Tibial nerve (tissue), 4 donors: ENCODE measurements around the gene SLC25A13. TPM values are rescaled to one million over a fixed set of nuclear protein-coding genes. Genes with fewer than 3 reads are reported as not detected.

Experiments
- DNase-seq, 2 donors: peaks; one replicate each; pipeline ENCODE4 v3.0.0-alpha.2; 2019; ENCODE audit warnings: low spot score in 2 of 2
- H3K27ac ChIP-seq, 4 donors: fragments of 200-600 bp; sonication (generic) in 3 of 4; one replicate each; pipeline ENCODE4 v1.5.1; 2017 to 2019; ENCODE audit warnings: mild to moderate bottlenecking in 1 of 4
- H3K27me3 ChIP-seq, 2 donors: fragments of 200-600 bp; sonication (generic) in 1 of 2; one replicate each; pipeline versions ENCODE4 v1.5.1 to v1.6.0; 2017 to 2019
- H3K36me3 ChIP-seq, 3 donors: fragments of 200-600 bp; sonication (generic); one replicate each; pipeline ENCODE4 v1.5.1; 2018 to 2019
- H3K4me1 ChIP-seq, 4 donors: fragments of 200-600 bp; sonication (generic) in 3 of 4; one replicate each; pipeline ENCODE4 v1.5.1; 2017 to 2019
- H3K4me3 ChIP-seq, 4 donors: fragments of 200-600 bp; sonication (generic) in 3 of 4; one replicate each; pipeline ENCODE4 v1.5.1; 2017 to 2019; ENCODE audit warnings: mild to moderate bottlenecking in 1 of 4, moderate library complexity in 1 of 4
- H3K9me3 ChIP-seq, 4 donors: fragments of 200-600 bp; sonication (generic) in 3 of 4; one replicate each; pipeline ENCODE4 v1.5.1; 2017 to 2019
- EP300 ChIP-seq, 2 donors: sonication (generic); formaldehyde crosslinking; IDR thresholded peaks; one replicate each; pipeline ENCODE4 v1.6.1; 2017; ENCODE audit warnings: antibody characterized with exemption in 2 of 2, mild to moderate bottlenecking in 1 of 2
- POLR2A ChIP-seq, 2 donors: fragments of 450-650 bp; IDR thresholded peaks; one replicate each; pipeline ENCODE4 v1.6.1; 2017; ENCODE audit warnings: antibody characterized with exemption in 2 of 2, mild to moderate bottlenecking in 2 of 2, moderate library complexity in 2 of 2
- whole genome bisulfite sequencing, 2 donors: methylation state at CpG; one replicate each; pipeline ENCODE4 v1.1.5; 2018; 5-methylcytosine and 5-hydroxymethylcytosine counted together
- total RNA-seq, 4 donors: library from RNA; depleted of rRNA; stranded (reverse); fragments of >200 nt; gene quantifications; one replicate each; pipeline ENCODE4 v1.1.0, GENCODE V29; 2016
- TF ChIP-seq, protein P1 (sequence below), 5 experiments: fragments of 200-600 bp in 3 of 5; fragments of 450-650 bp in 2 of 5; sonication (generic) in 3 of 5; IDR thresholded peaks; one replicate each; pipeline ENCODE4 v1.5.1; 2016 to 2019; ENCODE audit warnings: antibody characterized with exemption in 5 of 5, mild to moderate bottlenecking in 3 of 5, moderate library complexity in 2 of 5

The SLC25A13 gene
- total RNA-seq, 4 donors from 2014 or later, result 22.2 to 42.2 (median 29.6) TPM

DNA sequence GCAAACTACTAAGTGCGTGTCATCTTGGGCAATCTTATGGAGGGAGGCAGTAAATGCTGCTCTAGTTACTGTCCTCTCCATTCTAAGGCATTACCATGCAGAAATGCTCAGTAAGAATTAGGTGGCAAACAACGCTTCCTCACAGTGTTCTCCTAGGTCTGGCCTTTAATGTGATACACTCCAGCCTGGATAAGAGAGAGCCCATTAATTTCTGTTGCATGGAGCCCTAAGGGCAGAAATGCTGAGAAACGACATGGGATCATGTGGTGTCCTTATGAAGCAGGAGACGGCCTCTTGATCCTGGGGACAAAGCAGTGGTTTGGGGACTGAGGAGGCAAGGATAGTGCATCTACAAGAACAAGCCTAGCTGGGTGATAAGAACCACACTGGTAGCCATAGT, 44.0 kb downstream of the SLC25A13 start:
- WGBS, 2 donors, result 85% methylated on average over 4 of the region's 4 CpGs
- H3K4me1 ChIP-seq, result no peaks in the 10 kb centered on the region
- no peaks in the 10 kb centered on the region for H3K27me3 ChIP-seq
- peaks cover 0 to 8% (median 0%) of the 10 kb centered on the region in 4 donors for H3K9me3 ChIP-seq
- DNase-seq, result no peak
- H3K4me3 ChIP-seq, result no peak overlapping the region
- no peak overlapping the region for H3K27ac ChIP-seq
- H3K36me3 ChIP-seq, result peaks cover 0 to 19% (median 0%) of the 10 kb centered on the region in 3 donors
- TF ChIP-seq EP300 (IDR thresholded peaks at IDR 0.05), result no peak
- TF ChIP-seq, protein P1, sequence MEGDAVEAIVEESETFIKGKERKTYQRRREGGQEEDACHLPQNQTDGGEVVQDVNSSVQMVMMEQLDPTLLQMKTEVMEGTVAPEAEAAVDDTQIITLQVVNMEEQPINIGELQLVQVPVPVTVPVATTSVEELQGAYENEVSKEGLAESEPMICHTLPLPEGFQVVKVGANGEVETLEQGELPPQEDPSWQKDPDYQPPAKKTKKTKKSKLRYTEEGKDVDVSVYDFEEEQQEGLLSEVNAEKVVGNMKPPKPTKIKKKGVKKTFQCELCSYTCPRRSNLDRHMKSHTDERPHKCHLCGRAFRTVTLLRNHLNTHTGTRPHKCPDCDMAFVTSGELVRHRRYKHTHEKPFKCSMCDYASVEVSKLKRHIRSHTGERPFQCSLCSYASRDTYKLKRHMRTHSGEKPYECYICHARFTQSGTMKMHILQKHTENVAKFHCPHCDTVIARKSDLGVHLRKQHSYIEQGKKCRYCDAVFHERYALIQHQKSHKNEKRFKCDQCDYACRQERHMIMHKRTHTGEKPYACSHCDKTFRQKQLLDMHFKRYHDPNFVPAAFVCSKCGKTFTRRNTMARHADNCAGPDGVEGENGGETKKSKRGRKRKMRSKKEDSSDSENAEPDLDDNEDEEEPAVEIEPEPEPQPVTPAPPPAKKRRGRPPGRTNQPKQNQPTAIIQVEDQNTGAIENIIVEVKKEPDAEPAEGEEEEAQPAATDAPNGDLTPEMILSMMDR (IDR thresholded peaks at IDR 0.05), result no peak
- TF ChIP-seq POLR2A (IDR thresholded peaks at IDR 0.05), result no peak

DNA sequence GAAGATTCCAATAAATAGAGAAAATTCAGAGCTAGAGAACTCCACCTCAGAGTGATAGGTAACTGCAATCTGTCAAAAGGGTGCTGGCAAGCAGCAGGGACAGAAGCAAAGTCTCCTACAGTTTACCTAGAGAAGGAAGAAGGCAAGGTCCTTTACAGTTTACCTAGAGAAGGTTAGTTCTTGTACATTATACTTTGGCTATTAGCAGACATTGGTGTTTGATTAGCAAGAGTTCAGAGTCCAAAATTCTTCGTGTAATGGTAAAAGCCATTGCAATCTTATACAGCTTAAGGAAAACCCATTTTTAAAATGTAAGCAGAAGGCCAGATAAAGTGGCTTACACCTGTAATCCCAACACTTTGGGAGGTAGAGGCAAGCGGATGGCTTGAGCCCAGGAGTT, 45.9 kb downstream of the SLC25A13 start:
- Histone ChIP-seq H3K36me3 (peaks cover 0 to 19% (median 0%) of the 10 kb centered on the region in 3 donors), H3K4me3 (no peak overlapping the region), H3K27me3 (no peaks in the 10 kb centered on the region), H3K27ac (no peak overlapping the region), H3K9me3 (peaks cover 0 to 8% (median 0%) of the 10 kb centered on the region in 4 donors), H3K4me1 (no peaks in the 10 kb centered on the region)
- DNase-seq, result no peak
- TF ChIP-seq POLR2A (IDR thresholded peaks at IDR 0.05) (no peak), EP300 (IDR thresholded peaks at IDR 0.05) (no peak)
- TF ChIP-seq, protein P1 (IDR thresholded peaks at IDR 0.05), result no peak
- WGBS, 2 donors, result 95% methylated on average over 2 of the region's 2 CpGs

DNA sequence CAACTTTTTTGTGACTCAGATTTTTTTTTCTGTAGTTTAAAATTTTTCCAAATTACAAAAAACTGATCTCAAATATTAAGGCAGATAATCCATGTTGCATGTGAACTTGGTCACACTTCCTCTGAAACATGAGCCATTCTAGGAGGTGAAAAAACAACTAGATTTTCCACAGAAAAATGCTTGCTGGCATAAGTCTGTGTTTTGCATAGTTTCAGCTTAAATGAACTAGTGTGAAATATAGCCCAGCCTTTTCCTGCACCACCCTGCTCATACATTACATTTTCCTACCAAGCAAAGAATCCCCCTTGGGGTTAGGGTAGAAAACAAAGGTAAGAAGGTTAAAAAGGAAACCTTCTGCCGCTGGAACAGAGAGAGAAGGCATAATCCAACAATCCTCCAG, 48.2 kb downstream of the SLC25A13 start:
- no peak for DNase-seq
- 60 to 77% methylated on average over 1 of the region's 1 CpG for WGBS, 2 donors
- TF ChIP-seq EP300 (IDR thresholded peaks at IDR 0.05) (no peak), POLR2A (IDR thresholded peaks at IDR 0.05) (no peak)
- TF ChIP-seq, protein P1 (IDR thresholded peaks at IDR 0.05), result no peak

DNA sequence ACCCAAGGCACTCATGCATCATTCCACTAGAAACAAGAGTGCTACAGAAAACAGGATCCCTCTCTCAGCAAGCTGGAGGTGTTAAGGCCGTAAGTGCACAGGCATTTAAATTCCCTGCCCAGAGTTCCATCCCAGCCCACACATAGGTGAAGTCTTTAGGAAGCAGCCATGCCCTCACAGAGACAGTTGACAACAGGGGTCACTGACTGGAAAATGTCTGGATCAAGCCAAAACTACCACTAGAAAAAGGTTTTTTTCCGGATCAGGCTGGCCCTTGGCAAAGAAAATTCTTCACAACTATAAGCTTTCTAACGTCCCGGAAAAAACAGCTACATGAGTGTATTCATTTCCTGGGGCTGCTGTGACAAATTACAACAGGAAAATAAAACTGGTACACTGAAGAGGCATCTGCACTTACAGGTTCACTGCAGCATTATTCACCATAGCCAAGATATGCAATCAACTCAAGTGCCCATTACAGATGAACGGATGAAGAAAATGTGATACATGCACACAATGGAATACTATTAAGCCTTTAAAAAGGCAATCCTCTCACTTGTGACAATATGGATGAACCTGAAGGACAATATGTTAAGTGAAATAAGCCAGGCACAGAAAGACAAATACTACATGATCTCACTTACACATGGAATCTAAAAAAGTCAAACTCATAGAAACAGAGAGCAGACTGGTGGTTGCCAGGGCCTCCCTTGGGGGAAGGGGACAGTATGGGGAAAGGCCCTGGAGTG, 52.5 kb downstream of the SLC25A13 start:
- TF ChIP-seq, protein P1 (IDR thresholded peaks at IDR 0.05), result no peak
- TF ChIP-seq EP300 (IDR thresholded peaks at IDR 0.05) (no peak), POLR2A (IDR thresholded peaks at IDR 0.05) (no peak)
- Histone ChIP-seq H3K4me1 (no peaks in the 10 kb centered on the region), H3K4me3 (no peak overlapping the region), H3K9me3 (no peaks in the 10 kb centered on the region), H3K36me3 (peaks cover 0 to 24% (median 0%) of the 10 kb centered on the region in 3 donors), H3K27me3 (no peaks in the 10 kb centered on the region), H3K27ac (no peak overlapping the region)
- 92 to 96% methylated on average over 5 of the region's 5 CpGs for WGBS, 2 donors
- DNase-seq, result no peak

More for the DNA sequence above, 48.2 kb downstream of the SLC25A13 start:
- Histone ChIP-seq H3K27me3 (no peaks in the 10 kb centered on the region), H3K4me1 (no peaks in the 10 kb centered on the region), H3K4me3 (no peak overlapping the region), H3K27ac (no peak overlapping the region), H3K36me3 (peaks cover 0 to 37% (median 0%) of the 10 kb centered on the region in 3 donors), H3K9me3 (peaks cover 0 to 8% (median 0%) of the 10 kb centered on the region in 4 donors)

DNA sequence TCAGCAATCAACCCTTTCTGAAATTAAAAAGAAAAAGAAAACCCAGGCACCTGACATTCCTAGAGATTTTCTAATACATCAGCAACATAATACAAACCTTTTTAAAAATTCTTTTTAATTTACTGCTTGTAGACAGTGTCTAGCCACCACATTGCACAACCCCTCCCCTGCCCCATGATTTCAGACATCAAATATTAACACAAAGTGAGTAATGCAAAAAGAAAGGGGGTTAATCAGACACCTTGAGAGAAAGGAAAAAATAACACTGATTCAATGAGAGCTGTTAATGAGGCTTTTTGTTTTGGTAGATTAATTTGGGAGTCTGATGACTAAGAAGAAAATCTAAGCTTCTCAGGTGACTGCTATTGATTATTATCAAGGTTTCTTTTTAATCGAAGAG, 55.3 kb downstream of the SLC25A13 start:
- Histone ChIP-seq H3K9me3 (no peaks in the 10 kb centered on the region), H3K4me1 (no peaks in the 10 kb centered on the region), H3K4me3 (no peak overlapping the region), H3K36me3 (peaks cover 0 to 24% (median 0%) of the 10 kb centered on the region in 3 donors), H3K27ac (no peak overlapping the region), H3K27me3 (no peaks in the 10 kb centered on the region)
- DNase-seq, result no peak
- 90 to 98% methylated on average over 1 of the region's 1 CpG for WGBS, 2 donors
- TF ChIP-seq POLR2A (IDR thresholded peaks at IDR 0.05) (no peak), EP300 (IDR thresholded peaks at IDR 0.05) (no peak)
- TF ChIP-seq, protein P1 (IDR thresholded peaks at IDR 0.05), result no peak
